ENCODE data around the gene ANKRD66.

ANKRD66 gene

GRCh38 chr6:46790355-46790874, 43.7 kb downstream of the ANKRD66 start:
- no peak for DNase-seq (ENCODE audit: low read depth)

GRCh38 chr6:46792635-46793034, 45.9 kb downstream of the ANKRD66 start:
- DNase-seq (ENCODE audit: low read depth), result no peak

DNA sequence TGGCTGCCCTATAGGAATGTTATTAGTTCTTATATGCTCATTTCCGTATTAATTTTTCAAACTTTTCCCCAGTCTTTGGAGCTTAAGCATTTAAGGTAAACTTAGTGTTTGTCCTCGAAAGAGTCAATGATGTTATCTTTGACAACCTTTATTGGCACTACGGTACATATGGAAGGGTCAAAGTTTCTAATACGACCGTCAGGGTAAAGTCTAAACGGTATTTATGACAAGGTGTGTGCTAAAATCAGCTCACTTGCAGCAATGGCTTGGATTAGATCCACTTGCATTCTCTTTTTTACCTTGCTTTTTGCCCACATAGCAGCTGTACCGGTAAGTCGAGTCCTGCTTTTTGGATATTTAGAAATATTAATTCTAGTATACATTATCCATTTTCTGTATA, 46.4 kb downstream of the ANKRD66 start, which contains the start of gene MEP1A:
TSS of gene MEP1A (plus strand) at position 252 of the 400 bp plus-strand sequence. CDS start at position 262, 10 bp downstream.
- DNase-seq (ENCODE audit: low read depth), result no peak

GRCh38 chr6:46794068-46794467, 47.3 kb downstream of the ANKRD66 start:
- no peak for DNase-seq (ENCODE audit: low read depth)

DNA sequence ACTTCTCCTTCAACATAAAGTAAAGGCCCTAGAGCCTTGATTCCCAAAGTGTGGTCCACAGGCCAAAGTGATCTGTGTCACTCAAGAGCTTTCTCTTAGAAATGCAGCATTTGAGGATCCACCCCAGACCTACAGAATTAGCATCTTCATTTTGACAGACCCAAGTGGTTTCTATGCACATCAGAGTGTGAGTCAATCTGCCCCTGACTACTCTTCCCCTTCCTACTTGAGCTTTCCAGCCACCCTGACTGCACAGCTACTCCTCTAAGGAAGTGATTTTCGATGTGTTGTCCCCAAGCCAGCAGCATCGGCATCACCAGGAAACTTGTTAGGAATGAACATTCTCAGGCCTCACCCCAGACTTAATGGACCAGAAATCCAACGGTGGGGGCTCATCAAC, 49.1 kb downstream of the ANKRD66 start:
- DNase-seq (ENCODE audit: low read depth), result no peak

DNA sequence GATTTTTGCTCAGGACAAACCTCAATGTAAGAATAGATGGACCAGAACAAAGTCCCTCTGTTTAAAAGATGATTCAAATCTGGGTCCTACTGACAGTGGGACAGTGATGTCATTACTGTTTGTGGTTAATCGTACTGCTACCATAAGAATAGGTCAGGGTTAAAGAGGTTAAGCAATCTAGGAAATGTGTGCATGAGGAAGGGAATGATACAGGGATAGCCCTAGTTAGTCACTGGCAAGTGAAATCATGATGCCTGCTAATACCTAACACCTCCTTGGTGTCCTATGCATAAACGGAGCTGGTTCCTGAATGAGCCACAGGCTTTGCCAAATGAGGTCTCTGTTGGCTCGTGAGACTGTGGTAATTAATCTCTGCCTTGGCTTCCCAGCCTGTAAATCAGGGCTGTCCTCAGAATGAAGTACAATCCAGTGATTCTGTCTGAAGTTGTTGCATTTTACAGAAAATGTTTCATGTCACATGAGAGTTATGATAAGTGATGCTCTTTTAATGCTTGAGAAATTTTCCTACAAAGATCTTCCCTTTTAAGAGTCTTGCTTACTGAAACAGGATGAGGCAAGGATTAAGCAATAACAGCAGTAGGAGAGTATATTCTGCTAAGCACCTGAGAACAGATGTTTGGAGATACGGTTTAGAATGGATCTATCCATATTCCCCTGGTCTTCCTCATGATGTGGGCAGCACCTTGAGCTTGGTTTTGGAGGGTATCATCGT, 50.3 kb downstream of the ANKRD66 start:
- DNase-seq (ENCODE audit: low read depth), result no peak

DNA sequence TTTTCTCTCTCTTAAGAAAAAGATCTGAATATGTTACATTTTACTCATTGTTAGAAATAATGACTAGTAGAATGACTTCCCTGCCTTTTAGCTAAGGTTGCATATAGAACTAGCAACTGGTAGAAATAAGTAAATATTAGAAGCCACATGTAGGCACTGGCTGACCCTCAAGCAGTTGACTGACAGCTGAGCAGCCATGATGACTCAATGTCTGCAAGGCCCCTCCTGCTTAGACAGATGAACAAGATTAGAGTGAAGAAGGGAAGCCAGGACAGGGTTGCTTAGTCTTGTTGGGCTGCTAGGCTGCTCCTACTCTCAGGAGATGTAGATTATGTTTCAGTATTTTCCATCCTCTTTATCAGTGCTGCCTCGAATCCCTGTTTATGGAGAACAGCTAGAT, 52.9 kb downstream of the ANKRD66 start:
- no peak for DNase-seq (ENCODE audit: low read depth)

DNA sequence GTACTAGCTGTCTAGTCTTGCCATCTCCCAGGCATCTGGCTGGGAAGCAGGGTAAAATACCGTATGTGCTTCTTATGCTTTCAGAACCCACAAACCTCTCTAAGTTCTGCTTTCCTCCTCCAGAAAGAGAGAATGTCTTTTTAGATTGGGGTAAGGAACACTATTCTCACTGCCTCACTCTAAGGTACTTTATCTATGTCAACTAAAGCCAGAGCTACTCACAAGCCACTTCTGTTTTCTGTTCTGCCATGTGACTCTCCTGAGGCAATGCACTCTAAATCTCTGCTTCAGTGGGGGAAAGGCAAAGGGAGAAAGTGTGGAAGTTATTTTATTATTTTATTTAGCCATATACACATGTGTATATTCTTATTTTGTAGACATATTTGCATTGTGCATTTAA, 62.1 kb downstream of the ANKRD66 start:
- no peak for DNase-seq (ENCODE audit: low read depth)

All from activated T-helper 1 cell treated with Interleukin-2 at 50 U/mL for 16 hours (primary cell).